GM11168 (cell line): ENCODE measurements around the gene RNF7.
"Not testable (repeated sequence)": the region's sequence is repeated elsewhere in the genome, so short reads cannot be mapped to it uniquely, and the experiment has no call there.

Experiments used
- in situ Hi-C: fragments of 300-500 bp; cut with MboI; formaldehyde crosslinking; loops from one replicate; pipeline ENCODE4 v1.12.0; 2022; ENCODE audit warnings: low sequenced_read_pairs; ENCODE audit not compliant: unreplicated experiment

The RNF7 gene

GRCh38 chr3:141729240-141729639 is 8.9 kb upstream of the RNF7 start:
- in situ Hi-C loops: no loop called here

DNA sequence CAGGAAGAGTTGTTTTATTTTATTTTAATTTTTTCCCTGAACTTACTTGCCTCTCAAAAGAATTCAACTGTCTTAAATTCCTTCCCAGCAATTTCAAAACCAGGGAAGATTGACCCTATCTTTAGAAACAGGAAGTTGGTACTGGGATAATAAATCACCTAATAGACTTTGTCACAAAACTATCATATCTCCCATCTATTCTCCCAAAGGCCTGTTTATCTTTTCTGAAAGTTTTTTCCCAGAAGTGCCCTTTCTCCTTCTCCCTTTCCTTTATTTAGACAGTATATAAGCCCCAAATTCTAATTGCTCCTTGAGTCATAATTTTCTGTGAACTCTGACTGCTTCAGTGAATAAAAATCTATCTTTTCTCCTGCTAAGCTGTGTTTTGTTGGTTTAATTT is 2.9 kb upstream of the RNF7 start:
- in situ Hi-C loops: no loop called here

- in situ Hi-C loops: no loop called here
Observed at GRCh38 chr3:141735770-141736465, 2.2 kb upstream of the RNF7 start.

DNA sequence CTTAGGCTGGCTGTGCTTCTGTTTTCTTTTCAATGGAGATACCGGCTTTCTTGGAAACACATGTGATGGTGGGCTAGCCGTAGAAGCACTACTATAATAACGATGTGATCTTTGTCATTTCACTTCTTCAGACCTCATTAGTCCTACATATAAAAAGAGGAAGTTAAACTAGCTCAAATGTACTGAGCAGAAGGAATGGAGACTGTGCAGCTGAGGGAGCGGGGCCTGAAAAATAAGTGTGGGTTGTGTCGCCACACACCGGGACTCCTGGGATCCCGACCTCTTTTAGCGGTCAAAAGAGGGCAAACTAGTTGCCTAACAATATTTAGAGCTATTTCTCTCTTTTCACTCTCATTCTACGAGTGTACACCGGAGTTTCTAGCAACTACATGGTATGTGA is 1.0 kb upstream of the RNF7 start:
- in situ Hi-C loops: no loop called here

DNA sequence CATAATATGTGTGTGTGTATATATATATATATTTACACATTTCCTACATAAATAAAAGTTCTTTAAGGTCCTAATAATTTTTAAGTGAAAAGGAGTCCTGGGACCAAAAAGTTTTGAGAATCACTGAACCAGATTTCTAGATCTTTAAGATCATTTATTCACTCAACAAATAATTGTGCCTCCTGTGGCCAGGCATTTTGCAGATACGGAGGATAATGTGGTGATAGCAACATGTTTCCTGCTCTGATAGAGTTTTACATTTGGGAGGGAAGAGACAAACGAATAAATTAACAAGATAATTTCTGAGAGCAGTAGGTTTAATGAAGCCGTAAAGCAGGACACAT is 448 bp upstream of the RNF7 start:
- in situ Hi-C loops: no loop called here

DNA sequence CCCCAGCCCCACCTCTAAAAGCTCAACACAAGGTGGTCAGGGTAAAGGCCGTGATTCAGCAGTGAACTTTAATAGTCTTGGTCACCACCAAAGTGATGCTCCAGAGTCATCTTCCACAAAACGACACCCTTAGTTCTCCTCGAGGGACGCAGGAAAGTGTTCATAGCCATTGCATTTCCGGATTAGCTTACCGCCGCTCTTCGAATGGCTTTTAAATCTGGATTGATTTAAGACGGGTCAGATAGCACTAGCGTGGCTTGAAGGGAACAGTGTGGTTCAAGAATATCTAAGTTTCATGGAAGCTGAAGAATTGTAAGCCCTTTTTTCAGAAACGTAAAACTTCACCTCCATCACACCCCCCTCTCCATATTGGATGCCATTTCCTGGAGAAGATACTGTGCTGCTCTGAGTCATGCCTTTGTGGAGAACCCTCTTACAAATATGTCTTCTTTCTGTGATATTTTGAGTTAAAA is 829 bp downstream of the RNF7 start:
- in situ Hi-C loops: no loop called here

DNA sequence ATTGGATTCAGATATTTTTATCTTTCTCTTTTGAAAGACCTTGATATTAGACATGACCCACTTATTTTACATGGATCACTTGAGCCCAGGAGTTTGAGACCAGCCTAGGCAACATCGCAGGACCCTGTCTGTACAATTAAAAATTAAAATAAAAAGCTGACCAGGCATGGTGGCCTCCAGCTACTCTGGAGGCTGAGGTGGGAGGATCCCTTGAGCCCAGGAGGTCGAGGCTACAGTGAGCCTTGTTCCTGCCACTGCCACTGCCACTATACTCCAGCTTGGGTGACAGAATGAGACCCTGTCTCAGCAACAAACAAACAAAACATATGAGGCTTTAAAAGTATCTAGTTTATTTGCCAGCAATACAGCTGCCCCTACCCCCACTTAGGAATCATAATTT is 1.6 kb downstream of the RNF7 start:
- in situ Hi-C loops: no loop called here

DNA sequence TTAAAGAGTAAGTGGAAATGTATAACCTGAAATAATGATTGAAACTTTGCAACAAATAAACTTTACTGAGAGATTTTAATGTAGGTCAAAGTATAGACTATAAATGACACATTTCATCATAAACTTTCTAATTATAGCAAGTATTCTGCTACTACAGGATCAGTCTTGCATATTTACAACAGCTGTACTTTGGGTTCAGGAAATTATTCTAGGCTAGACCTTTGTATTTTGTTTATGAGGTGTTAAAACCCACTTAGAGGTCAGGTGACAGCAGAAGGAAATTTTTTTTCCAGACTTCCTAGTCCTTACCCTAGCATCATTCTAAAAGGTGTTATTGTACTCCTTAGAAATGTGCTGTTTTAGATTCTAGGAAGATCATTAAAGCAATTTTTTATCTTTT is 2.3 kb downstream of the RNF7 start:
- in situ Hi-C loops: no loop called here

DNA sequence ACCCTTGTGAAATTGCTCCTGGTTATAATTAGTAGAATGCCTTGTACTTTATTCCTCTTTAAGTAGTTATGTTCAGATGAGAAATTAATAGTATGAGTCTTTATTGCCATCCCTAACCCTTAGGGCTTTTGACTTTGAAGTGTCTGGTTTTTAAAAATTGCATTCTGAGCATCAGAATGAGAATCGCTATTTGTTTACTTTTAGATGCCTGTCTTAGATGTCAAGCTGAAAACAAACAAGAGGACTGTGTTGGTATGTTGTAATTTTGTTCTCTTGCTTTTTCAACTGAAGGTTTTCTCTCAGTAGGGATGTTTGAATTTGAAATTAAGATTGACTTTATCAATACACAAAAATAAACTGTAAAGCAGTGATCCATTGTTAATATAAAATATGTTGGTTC is 5.2 kb downstream of the RNF7 start:
- in situ Hi-C loops: no loop called here

DNA sequence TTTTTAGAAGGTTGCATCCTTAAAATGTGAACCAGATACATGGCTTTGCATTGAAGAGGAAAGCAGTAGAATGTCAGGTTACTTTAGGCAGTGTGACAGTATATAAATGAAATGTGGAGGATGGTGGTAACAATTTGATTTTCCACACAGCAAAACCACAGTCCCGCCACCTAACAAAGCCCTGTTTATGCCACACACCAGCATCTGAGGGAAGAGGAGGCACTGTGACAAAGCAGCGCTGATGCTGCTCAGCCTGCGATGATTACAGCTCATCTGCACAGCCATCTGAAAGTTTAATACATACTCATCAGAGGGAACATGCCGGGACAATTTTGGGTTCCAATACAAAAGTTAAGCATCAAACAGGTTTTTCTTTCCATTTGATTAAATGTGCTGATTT is 8.9 kb downstream of the RNF7 start:
- in situ Hi-C loops: no loop called here

- in situ Hi-C loops: no loop called here
Observed at GRCh38 chr3:141753399-141753798, 15.3 kb downstream of the RNF7 start.

DNA sequence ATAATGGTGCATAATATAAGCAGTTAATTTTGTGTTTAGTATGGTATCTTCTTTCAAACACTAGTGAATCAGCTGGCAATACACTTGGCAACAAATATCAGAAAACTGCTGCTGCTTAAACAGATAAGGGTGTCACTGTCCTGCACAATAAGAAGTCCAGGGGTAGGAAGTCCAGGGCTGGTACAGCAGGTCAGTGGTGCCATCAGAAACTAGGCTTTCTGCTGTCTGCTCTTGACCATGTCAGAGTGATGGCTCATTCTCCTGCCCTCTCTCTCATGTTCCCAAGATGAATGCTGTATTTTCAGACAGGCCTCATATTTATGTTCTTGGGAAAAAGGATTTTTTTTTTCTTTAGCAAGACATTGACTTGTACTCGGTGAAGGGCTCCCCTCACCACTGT is 15.9 kb downstream of the RNF7 start:
- in situ Hi-C loops: no loop called here

DNA sequence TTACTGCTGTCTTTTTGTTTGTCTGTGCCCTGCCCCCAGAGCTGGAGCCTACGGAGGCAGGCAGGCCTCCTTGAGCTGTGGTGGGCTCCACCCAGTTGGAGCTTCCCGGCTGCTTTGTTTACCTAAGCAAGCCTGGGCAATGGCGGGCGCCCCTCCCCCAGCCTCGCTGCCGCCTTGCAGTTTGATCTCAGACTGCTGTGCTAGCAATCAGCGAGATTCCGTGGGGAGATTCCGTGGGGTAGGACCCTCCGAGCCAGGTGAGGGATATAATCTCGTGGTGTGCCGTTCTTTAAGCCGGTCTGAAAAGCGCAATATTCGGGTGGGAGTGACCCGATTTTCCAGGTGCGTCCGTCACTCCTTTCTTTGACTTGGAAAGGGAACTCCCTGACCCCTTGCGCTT is 24.5 kb downstream of the RNF7 start:
- in situ Hi-C loops: not testable (repeated sequence)

DNA sequence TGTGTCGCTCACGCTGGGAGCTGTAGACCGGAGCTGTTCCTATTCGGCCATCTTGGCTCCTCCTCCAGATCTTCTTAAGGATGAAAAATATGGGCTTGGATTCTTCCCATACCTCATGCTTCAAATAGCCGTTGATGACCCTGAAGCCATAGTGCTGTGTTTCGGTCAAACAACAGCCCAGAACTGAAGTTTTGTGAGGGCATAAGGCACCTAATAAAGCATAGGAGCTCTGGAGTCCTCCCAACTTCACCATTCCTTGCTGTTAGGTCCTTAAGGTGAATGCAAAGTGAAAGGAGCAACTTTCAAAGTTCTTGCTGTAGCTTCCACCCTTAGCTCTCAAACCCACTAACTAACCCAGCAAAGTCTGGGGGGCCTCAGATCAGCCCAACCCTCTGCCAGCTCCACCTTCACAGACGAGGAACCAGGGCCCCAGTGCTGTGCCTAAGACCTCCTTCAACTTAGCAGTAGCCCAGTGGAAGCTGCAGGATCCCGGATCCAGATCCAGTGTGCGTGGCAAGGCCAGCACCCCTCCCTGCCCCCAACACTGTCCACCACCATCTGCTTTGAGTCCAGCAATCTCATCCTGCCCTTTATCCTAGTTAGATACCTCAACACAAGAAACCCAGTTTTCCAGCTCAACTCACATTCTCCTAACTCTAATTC is 25.1 kb downstream of the RNF7 start, which contains the start of gene GRK7:
Gene GRK7 (plus strand): TSS at position 321 of the 663 bp plus-strand sequence. CDS start 14,877 bp downstream, outside the sequence.
- in situ Hi-C loops: no loop called here

DNA sequence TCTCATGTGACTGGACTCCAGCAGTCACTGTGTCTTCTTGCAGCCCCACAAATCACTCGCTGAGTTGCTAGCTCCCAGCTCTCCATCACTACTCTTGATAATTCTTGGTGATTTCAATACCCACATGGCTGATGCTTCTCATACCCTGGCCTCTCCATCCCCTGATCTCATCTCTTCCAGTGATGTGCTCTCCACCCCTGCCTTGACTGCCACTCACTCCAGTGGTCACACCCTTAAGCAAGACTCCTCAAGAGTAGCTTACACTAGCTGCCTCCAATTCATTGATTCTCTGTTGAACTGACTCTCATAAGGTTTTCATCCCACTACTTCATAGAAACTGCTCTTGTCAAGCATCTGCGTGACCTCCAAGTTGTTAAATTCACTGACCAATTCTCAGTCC is 25.9 kb downstream of the RNF7 start:
- in situ Hi-C loops: no loop called here

- in situ Hi-C loops: no loop called here
Observed at GRCh38 chr3:141764465-141764864, 26.4 kb downstream of the RNF7 start.

DNA sequence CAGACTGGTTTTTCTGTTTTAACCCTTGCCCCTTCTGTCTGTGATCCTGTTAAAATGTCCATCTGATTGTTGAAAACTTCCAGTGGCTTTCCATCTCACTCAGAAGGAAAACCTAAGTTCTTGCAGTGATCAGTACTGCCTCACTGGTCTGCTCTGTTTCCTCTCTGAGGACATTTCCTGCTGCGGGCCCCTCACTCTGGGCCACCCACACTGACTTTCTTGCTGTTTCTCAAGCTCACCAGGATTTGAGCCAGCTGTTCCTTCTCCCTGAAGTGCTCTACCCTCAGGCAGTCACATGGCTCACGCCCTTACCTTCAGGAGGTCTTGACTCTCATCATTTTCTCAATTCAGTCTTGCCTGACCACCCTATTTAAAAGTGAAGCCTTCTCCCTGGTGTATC is 26.9 kb downstream of the RNF7 start:
- in situ Hi-C loops: no loop called here

GRCh38 chr3:141767066-141767465 is 29.0 kb downstream of the RNF7 start:
- in situ Hi-C loops: no loop called here

DNA sequence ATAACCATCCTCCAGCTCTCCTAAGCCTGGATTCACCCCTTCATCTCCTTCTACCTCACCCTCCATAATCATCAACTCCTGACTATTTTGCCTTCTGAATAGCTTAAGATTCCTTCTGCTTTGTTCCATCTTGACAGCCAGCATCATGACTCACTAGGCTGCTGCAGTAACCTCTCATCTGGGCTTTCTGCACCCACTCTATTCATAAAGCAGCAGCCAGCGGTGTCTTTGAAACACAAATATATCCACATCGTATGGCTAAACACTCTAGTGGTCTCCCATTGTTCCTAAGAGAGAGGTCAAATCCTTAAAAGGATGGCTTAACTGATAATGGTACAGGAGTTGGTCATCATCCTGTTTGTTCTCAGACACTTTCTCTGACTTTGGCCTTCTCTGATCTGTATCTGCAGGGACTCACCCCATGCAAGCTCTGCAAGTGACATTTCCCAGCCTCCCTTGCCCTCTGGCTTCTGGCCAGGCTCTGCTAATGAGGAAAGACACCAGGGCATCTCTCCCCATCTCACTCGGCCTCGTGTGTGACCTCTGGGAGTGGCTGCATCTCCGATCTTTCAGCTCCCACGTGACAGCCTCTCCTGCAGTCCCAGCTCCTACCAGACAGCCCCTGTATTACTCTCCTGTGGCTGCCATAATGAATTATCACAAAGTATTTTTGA is 31.3 kb downstream of the RNF7 start:
- in situ Hi-C loops: no loop called here

GRCh38 chr3:141773676-141774075 is 35.6 kb downstream of the RNF7 start:
- in situ Hi-C loops: no loop called here

DNA sequence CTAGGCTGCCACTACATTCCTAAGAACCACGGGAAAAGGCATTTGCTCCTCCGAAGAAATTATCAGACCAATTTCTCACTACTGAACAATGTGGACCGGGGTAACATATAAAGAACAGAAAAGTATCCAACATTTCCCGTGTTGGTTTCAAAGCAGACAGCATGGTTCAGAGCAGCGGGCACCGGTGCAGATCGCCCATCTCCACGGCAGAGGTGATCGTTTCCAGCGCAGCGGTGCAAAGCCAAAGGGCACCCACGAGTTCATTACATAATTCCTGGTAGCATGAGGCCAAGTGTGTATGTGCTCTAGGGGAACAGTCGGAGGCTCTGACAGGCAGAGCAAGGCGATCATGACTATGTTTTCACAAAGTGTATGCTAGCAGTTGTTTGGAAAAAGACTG is 38.3 kb downstream of the RNF7 start:
- in situ Hi-C loops: no loop called here

GRCh38 chr3:141776885-141777284 is 38.8 kb downstream of the RNF7 start:
- in situ Hi-C loops: no loop called here
